HepG2 (cell line): ENCODE measurements around the gene MDP1. TPM values are rescaled to one million over a fixed set of nuclear protein-coding genes. Genes with fewer than 3 reads are reported as not detected.

ENCODE experiments used
- ATF1 ChIP-seq: IDR thresholded peaks from 2 replicates; pipeline ENCODE4 v1.6.1; 2016; ENCODE audit warnings: mild to moderate bottlenecking, control low read depth
- CBFB ChIP-seq: sonication (generic); formaldehyde crosslinking; IDR thresholded peaks from 2 replicates; pipeline ENCODE4 v1.4.0; 2020; ENCODE audit warnings: missing genetic modification reagents
- FIP1L1 ChIP-seq: fragments of 200-400 bp; formaldehyde crosslinking; IDR thresholded peaks from 2 replicates; pipeline ENCODE4 v1.6.1; 2018; ENCODE audit warnings: low read depth, mild to moderate bottlenecking, low read length, moderate library complexity, borderline replicate concordance; ENCODE audit not compliant: insufficient read depth
- GABPB1 ChIP-seq: IDR thresholded peaks from 2 replicates; pipeline ENCODE4 v1.6.1; 2016; ENCODE audit warnings: mild to moderate bottlenecking, missing genetic modification reagents, moderate library complexity, missing compliant biosample characterization
- HNRNPL ChIP-seq: fragments of 200-400 bp; formaldehyde crosslinking; IDR thresholded peaks from 2 replicates; pipeline ENCODE4 v1.6.1; 2017; ENCODE audit warnings: mild to moderate bottlenecking, low read depth, low read length
- HOXA3 ChIP-seq: sonication (generic); formaldehyde crosslinking; IDR thresholded peaks from 2 replicates; pipeline ENCODE4 v1.5.0; 2020; ENCODE audit warnings: missing genetic modification reagents
- JDP2 ChIP-seq: sonication (generic); formaldehyde crosslinking; IDR thresholded peaks from 2 replicates; pipeline ENCODE4 v1.8.1; 2022; ENCODE audit warnings: missing genetic modification reagents, borderline replicate concordance
- KLF16 ChIP-seq, 2 experiments: sonication (generic) in 1 of 2; formaldehyde crosslinking in 1 of 2; IDR thresholded peaks; 2 replicates each; pipeline versions ENCODE4 v1.6.1 to v1.8.0; 2016 to 2023; ENCODE audit warnings: missing genetic modification reagents in 2 of 2, missing compliant biosample characterization in 1 of 2
- MEIS2 ChIP-seq: sonication (generic); formaldehyde crosslinking; IDR thresholded peaks from 2 replicates; pipeline ENCODE4 v1.9.0; 2021; ENCODE audit warnings: mild to moderate bottlenecking, missing genetic modification reagents
- NRL ChIP-seq: sonication (generic); formaldehyde crosslinking; IDR thresholded peaks from 2 replicates; pipeline ENCODE4 v1.5.0; 2020; ENCODE audit warnings: missing genetic modification reagents, mild to moderate bottlenecking, moderate library complexity, borderline replicate concordance
- PTBP1 ChIP-seq: fragments of 200-400 bp; formaldehyde crosslinking; IDR thresholded peaks from 2 replicates; pipeline ENCODE4 v1.6.1; 2018; ENCODE audit warnings: low read length, low read depth; ENCODE audit not compliant: poor library complexity, severe bottlenecking
- RORA ChIP-seq: sonication (generic); formaldehyde crosslinking; IDR thresholded peaks from 2 replicates; pipeline ENCODE4 v1.5.0; 2020; ENCODE audit warnings: mild to moderate bottlenecking, missing genetic modification reagents, moderate library complexity
- SMARCC2 ChIP-seq: fragments of 450-650 bp; IDR thresholded peaks from 2 replicates; pipeline ENCODE4 v1.6.1; 2017; ENCODE audit warnings: antibody characterized with exemption, mild to moderate bottlenecking
- TBX3 ChIP-seq: fragments of 450-650 bp; IDR thresholded peaks from 2 replicates; pipeline ENCODE4 v1.6.1; 2017; ENCODE audit warnings: antibody characterized with exemption, mild to moderate bottlenecking, inconsistent platforms, borderline replicate concordance
- ZNF33B ChIP-seq: sonication (generic); formaldehyde crosslinking; IDR thresholded peaks from 2 replicates; pipeline ENCODE4 v1.5.1; 2020; ENCODE audit warnings: mild to moderate bottlenecking, missing genetic modification reagents
- ZNF772 ChIP-seq: sonication (generic); formaldehyde crosslinking; IDR thresholded peaks from 2 replicates; pipeline ENCODE4 v1.5.0; 2020; ENCODE audit warnings: mild to moderate bottlenecking, missing genetic modification reagents
- polyA plus RNA-seq, 8 experiments: library from polyadenylated mRNA; depleted of rRNA in 3 of 8; stranded (reverse) in 7 of 8; unstranded in 1 of 8; fragments of >200 nt; fragmentation: Illumina TruSeq in 4 of 8; extraction: Trizol in 4 of 8; gene quantifications; 2 replicates each; pipeline versions ENCODE4 v1.2.1 to v1.2.3, GENCODE V29; 2011 to 2016; ENCODE audit warnings: low read depth in 4 of 8, missing spikeins in 1 of 8, mixed read lengths in 1 of 8; ENCODE audit not compliant: insufficient read depth in 1 of 8
- total RNA-seq, 5 experiments: library from RNA; depleted of rRNA; stranded (reverse); fragments of >200 nt; fragmentation: Illumina TruSeq; extraction: Trizol; gene quantifications; 2 replicates each; pipeline ENCODE4 v1.2.3, GENCODE V29; 2016; ENCODE audit warnings: low read depth in 1 of 5
- TF ChIP-seq, protein P1 (sequence below): sonication (generic); formaldehyde crosslinking; IDR thresholded peaks from 2 replicates; pipeline ENCODE4 v1.5.0; 2020; ENCODE audit warnings: mild to moderate bottlenecking, missing genetic modification reagents, borderline replicate concordance
- TF ChIP-seq, protein P2 (sequence below): IDR thresholded peaks from 2 replicates; pipeline ENCODE4 v1.6.1; 2016; ENCODE audit warnings: low read depth, borderline replicate concordance
- TF ChIP-seq, protein P3 (sequence below): IDR thresholded peaks from 2 replicates; pipeline ENCODE4 v1.6.1; 2016; ENCODE audit warnings: low read depth, missing genetic modification reagents, missing compliant biosample characterization

The MDP1 gene
- total and polyA plus RNA-seq, 2 of the 13 experiments (the other 11 are each of a cell fraction or from before 2014, with no cell fraction given), result 44.1 to 48.7 TPM

DNA sequence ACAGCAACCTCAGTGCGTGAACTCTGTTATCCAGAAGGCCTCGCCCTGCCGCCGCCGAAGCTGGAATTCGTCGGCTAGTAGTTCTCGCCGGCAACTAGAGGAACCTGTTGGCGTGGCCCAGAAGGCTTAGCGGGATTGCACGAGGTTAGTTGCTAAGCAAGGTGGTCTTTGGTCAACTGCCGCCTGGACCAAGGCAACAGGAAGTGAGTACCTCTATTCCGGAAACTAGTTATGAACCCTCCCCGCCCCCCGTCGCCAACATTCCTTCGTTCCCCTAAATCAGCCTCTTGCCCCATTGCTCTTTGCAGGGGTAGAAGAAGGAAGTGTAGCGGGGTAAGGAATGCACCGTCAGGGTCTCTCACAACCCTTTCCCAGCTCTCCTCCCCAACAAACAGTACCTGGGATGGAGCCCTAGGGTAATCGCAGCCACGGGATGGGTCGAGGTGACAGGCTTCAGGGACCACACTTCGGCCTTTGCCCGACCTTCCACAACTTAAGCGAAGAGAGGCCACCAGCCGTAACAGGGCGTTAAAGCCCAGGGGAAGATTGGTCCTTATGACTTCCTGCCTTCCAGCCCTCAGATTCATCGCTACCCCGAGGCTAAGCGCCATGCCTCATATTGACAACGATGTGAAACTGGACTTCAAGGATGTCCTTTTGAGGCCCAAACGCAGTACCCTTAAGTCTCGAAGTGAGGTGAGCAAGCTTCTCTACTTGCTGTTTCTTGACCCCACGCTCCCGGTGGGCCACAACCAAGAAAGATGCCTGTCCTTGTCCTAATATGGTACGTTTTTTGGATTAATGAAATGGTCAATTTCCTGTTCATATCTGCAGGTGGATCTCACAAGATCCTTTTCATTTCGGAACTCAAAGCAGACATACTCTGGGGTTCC lies 17.0 kb upstream of the MDP1 start, which contains the start of gene GMPR2 (continued):
- TF ChIP-seq, protein P1, sequence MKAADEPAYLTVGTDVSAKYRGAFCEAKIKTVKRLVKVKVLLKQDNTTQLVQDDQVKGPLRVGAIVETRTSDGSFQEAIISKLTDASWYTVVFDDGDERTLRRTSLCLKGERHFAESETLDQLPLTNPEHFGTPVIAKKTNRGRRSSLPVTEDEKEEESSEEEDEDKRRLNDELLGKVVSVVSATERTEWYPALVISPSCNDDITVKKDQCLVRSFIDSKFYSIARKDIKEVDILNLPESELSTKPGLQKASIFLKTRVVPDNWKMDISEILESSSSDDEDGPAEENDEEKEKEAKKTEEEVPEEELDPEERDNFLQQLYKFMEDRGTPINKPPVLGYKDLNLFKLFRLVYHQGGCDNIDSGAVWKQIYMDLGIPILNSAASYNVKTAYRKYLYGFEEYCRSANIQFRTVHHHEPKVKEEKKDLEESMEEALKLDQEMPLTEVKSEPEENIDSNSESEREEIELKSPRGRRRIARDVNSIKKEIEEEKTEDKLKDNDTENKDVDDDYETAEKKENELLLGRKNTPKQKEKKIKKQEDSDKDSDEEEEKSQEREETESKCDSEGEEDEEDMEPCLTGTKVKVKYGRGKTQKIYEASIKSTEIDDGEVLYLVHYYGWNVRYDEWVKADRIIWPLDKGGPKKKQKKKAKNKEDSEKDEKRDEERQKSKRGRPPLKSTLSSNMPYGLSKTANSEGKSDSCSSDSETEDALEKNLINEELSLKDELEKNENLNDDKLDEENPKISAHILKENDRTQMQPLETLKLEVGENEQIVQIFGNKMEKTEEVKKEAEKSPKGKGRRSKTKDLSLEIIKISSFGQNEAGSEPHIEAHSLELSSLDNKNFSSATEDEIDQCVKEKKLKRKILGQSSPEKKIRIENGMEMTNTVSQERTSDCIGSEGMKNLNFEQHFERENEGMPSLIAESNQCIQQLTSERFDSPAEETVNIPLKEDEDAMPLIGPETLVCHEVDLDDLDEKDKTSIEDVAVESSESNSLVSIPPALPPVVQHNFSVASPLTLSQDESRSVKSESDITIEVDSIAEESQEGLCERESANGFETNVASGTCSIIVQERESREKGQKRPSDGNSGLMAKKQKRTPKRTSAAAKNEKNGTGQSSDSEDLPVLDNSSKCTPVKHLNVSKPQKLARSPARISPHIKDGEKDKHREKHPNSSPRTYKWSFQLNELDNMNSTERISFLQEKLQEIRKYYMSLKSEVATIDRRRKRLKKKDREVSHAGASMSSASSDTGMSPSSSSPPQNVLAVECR (CRISPR knock-in tag), result peak; percentile 95
- TF ChIP-seq TBX3 (peak; percentile 43; the same call in 1 of the 2 replicates), FIP1L1 (0 out of 2 replicates have a peak, but pooled peaks have one; percentile 22), GABPB1 (CRISPR knock-in tag) (peak; percentile 90), ATF1 (no peak), HOXA3 (CRISPR knock-in tag) (peak; percentile 66), JDP2 (CRISPR knock-in tag) (no peak; the same call in 1 of the 2 replicates), SMARCC2 (no peak), CBFB (CRISPR knock-in tag) (no peak; the same call in 1 of the 2 replicates), ZNF33B (CRISPR knock-in tag) (peak; percentile 86; the same call in 1 of the 2 replicates), PTBP1 (no peak), ZNF772 (no peak; the same call in 1 of the 2 replicates), HNRNPL (0 out of 2 replicates have a peak, but pooled peaks have one; percentile 15), MEIS2 (CRISPR knock-in tag) (peak; percentile 92), KLF16 (CRISPR knock-in tag; IDR thresholded peaks at IDR 0.05) (peak in 1 of 2 experiments; percentile 80; a peak in 1 of 4 replicates), NRL (CRISPR knock-in tag) (0 out of 2 replicates have a peak, but pooled peaks have one; percentile 67), RORA (CRISPR knock-in tag) (no peak)
- TF ChIP-seq, protein P2, sequence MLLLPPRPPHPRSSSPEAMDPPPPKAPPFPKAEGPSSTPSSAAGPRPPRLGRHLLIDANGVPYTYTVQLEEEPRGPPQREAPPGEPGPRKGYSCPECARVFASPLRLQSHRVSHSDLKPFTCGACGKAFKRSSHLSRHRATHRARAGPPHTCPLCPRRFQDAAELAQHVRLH, result peak; percentile 33; the same call in 1 of the 2 replicates
- TF ChIP-seq, protein P3, sequence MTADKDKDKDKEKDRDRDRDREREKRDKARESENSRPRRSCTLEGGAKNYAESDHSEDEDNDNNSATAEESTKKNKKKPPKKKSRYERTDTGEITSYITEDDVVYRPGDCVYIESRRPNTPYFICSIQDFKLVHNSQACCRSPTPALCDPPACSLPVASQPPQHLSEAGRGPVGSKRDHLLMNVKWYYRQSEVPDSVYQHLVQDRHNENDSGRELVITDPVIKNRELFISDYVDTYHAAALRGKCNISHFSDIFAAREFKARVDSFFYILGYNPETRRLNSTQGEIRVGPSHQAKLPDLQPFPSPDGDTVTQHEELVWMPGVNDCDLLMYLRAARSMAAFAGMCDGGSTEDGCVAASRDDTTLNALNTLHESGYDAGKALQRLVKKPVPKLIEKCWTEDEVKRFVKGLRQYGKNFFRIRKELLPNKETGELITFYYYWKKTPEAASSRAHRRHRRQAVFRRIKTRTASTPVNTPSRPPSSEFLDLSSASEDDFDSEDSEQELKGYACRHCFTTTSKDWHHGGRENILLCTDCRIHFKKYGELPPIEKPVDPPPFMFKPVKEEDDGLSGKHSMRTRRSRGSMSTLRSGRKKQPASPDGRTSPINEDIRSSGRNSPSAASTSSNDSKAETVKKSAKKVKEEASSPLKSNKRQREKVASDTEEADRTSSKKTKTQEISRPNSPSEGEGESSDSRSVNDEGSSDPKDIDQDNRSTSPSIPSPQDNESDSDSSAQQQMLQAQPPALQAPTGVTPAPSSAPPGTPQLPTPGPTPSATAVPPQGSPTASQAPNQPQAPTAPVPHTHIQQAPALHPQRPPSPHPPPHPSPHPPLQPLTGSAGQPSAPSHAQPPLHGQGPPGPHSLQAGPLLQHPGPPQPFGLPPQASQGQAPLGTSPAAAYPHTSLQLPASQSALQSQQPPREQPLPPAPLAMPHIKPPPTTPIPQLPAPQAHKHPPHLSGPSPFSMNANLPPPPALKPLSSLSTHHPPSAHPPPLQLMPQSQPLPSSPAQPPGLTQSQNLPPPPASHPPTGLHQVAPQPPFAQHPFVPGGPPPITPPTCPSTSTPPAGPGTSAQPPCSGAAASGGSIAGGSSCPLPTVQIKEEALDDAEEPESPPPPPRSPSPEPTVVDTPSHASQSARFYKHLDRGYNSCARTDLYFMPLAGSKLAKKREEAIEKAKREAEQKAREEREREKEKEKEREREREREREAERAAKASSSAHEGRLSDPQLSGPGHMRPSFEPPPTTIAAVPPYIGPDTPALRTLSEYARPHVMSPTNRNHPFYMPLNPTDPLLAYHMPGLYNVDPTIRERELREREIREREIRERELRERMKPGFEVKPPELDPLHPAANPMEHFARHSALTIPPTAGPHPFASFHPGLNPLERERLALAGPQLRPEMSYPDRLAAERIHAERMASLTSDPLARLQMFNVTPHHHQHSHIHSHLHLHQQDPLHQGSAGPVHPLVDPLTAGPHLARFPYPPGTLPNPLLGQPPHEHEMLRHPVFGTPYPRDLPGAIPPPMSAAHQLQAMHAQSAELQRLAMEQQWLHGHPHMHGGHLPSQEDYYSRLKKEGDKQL (CRISPR knock-in tag), result peak; percentile 10; the same call in 1 of the 2 replicates
